ENCODE measurements around the gene DTD1.

GRCh38 chr20:18548465-18548864, 39.4 kb upstream of the DTD1 start:
- TF ChIP-seq, protein P1, sequence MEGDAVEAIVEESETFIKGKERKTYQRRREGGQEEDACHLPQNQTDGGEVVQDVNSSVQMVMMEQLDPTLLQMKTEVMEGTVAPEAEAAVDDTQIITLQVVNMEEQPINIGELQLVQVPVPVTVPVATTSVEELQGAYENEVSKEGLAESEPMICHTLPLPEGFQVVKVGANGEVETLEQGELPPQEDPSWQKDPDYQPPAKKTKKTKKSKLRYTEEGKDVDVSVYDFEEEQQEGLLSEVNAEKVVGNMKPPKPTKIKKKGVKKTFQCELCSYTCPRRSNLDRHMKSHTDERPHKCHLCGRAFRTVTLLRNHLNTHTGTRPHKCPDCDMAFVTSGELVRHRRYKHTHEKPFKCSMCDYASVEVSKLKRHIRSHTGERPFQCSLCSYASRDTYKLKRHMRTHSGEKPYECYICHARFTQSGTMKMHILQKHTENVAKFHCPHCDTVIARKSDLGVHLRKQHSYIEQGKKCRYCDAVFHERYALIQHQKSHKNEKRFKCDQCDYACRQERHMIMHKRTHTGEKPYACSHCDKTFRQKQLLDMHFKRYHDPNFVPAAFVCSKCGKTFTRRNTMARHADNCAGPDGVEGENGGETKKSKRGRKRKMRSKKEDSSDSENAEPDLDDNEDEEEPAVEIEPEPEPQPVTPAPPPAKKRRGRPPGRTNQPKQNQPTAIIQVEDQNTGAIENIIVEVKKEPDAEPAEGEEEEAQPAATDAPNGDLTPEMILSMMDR (IDR thresholded peaks at IDR 0.05), result no peak
- TF ChIP-seq POLR2A (IDR thresholded peaks at IDR 0.05), result no peak
